Hair follicular keratinocyte (primary cell): ENCODE data around the gene RUNX2. TPM values are rescaled to one million over a fixed set of nuclear protein-coding genes. Genes with fewer than 3 reads are reported as not detected.

Source experiments
- total RNA-seq: library from RNA; depleted of rRNA; stranded (reverse); fragments of >200 nt; gene quantifications from 2 replicates; pipeline ENCODE4 v1.2.3, GENCODE V29; 2015

RUNX2 gene
- total RNA-seq: 1.7 and 2.1 TPM in 2 replicates

DNA sequence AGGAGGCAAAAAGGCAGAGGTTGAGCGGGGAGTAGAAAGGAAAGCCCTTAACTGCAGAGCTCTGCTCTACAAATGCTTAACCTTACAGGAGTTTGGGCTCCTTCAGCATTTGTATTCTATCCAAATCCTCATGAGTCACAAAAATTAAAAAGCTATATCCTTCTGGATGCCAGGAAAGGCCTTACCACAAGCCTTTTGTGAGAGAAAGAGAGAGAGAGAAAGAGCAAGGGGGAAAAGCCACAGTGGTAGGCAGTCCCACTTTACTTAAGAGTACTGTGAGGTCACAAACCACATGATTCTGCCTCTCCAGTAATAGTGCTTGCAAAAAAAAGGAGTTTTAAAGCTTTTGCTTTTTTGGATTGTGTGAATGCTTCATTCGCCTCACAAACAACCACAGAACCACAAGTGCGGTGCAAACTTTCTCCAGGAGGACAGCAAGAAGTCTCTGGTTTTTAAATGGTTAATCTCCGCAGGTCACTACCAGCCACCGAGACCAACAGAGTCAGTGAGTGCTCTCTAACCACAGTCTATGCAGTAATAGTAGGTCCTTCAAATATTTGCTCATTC is at the start of gene RUNX2:
Gene RUNX2, plus strand, starts transcription at position 375 of the 567 bp plus-strand sequence. CDS start 397 bp downstream, outside the sequence.

DNA sequence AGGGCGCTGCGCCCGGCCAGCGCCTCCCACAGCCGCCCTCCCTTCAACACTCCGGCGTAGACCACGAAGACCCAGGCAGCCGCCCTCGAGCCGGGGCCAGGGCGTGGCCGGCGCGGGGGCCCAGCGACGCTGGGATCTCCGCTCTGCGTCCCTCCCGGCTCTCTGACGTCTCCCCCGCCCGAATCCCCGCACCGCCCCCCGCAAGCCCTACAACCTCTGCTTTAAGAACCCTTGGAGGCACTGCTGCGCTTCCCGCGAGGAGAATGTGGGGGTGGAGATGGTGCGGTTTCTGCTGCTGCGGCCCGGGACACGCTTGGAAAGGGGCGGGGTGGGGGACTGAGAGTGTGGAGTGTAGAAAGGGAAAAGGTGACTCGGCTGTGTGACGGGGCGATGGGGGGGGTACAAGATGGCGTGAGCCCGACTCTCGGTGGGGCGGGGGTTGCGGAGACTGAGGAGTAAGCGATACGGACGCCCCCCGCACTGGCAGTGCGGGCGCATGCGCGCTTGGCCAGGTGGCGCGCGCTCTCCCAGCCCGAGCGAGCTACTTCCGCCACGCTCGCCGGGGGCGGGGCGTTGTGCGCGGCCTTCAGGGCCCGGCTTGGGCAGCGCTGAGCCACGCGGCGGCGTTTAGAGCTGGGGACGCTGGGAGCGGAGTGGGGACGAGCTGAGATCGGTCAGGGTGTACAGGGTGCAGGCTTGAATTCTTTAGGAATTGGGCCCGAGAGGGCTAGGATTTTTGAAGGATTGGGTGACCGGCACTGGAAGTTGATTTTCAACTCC is 49.6 kb downstream of the RUNX2 start, which contains the start of gene SUPT3H:
Gene SUPT3H, minus strand, starts transcription at position 381 of the 780 bp plus-strand sequence.

Other genes with a start within 250 kb of the RUNX2 start
- 4.9 and 10.8 TPM in 2 replicates for gene SUPT3H, start 49.6 kb downstream of the RUNX2 start, total RNA-seq